Subcutaneous abdominal adipose tissue (tissue), 5 donors: ENCODE data around the gene SLC24A4.
"Not testable (repeated sequence)": the region's sequence is repeated elsewhere in the genome, so short reads cannot be mapped to it uniquely, and the experiment has no call there.

Experiments
- H3K27ac ChIP-seq: one replicate; pipeline ENCODE4 v1.7.0; 2013; ENCODE audit warnings: low read depth, mild to moderate bottlenecking, inconsistent platforms, low read length, moderate library complexity
- H3K27me3 ChIP-seq, 5 donors: one replicate each; pipeline ENCODE4 v1.7.0; 2013; ENCODE audit warnings: low read length in 5 of 5, inconsistent platforms in 1 of 5; ENCODE audit not compliant: control insufficient read depth in 5 of 5, insufficient read depth in 4 of 5
- H3K36me3 ChIP-seq, 5 donors: one replicate each; pipeline ENCODE4 v1.7.0; 2013; ENCODE audit warnings: low read length in 5 of 5; ENCODE audit not compliant: control insufficient read depth in 5 of 5, insufficient read depth in 5 of 5
- H3K4me1 ChIP-seq, 5 donors: one replicate each; pipeline ENCODE4 v1.7.0; 2013; ENCODE audit warnings: low read length in 5 of 5, mild to moderate bottlenecking in 3 of 5, moderate library complexity in 1 of 5; ENCODE audit not compliant: control insufficient read depth in 5 of 5, insufficient read depth in 5 of 5
- H3K4me3 ChIP-seq, 5 donors: one replicate each; pipeline ENCODE4 v1.7.0; 2013; ENCODE audit warnings: low read length in 5 of 5, low read depth in 1 of 5
- H3K9ac ChIP-seq, 5 donors: one replicate each; pipeline ENCODE4 v1.7.0; 2013; ENCODE audit warnings: low read length in 5 of 5, mild to moderate bottlenecking in 4 of 5, moderate library complexity in 3 of 5
- H3K9me3 ChIP-seq, 5 donors: one replicate each; pipeline ENCODE4 v1.7.0; 2013; ENCODE audit warnings: low read length in 5 of 5; ENCODE audit not compliant: control insufficient read depth in 5 of 5
- donor health status: healthy.
- donor health status: healthy.
- donor health status: healthy.
- donor health status: healthy.
- donor health status: healthy.

SLC24A4 gene

GRCh38 chr14:92397150-92397952 is 74.4 kb downstream of the SLC24A4 start:
- Histone ChIP-seq H3K4me1 (peaks cover 0 to 18% (median 14%) of the 10 kb centered on the region in 5 donors), H3K9me3 (peaks cover 0 to 5% (median 0%) of the 10 kb centered on the region in 5 donors), H3K27ac (no peak overlapping the region), H3K27me3 (peaks cover 0 to 3% (median 0%) of the 10 kb centered on the region in 5 donors), H3K4me3 (no peak overlapping the region), H3K9ac (no peak overlapping the region), H3K36me3 (no peaks in the 10 kb centered on the region)

- Histone ChIP-seq H3K27me3 (no peaks in the 10 kb centered on the region), H3K9me3 (peaks cover 0 to 5% (median 2%) of the 10 kb centered on the region in 5 donors), H3K9ac (no peak overlapping the region), H3K4me1 (peaks cover 0 to 18% (median 14%) of the 10 kb centered on the region in 5 donors), H3K27ac (no peak overlapping the region), H3K36me3 (no peaks in the 10 kb centered on the region), H3K4me3 (no peak overlapping the region)
Observed at GRCh38 chr14:92397953-92398564, 75.1 kb downstream of the SLC24A4 start.

DNA sequence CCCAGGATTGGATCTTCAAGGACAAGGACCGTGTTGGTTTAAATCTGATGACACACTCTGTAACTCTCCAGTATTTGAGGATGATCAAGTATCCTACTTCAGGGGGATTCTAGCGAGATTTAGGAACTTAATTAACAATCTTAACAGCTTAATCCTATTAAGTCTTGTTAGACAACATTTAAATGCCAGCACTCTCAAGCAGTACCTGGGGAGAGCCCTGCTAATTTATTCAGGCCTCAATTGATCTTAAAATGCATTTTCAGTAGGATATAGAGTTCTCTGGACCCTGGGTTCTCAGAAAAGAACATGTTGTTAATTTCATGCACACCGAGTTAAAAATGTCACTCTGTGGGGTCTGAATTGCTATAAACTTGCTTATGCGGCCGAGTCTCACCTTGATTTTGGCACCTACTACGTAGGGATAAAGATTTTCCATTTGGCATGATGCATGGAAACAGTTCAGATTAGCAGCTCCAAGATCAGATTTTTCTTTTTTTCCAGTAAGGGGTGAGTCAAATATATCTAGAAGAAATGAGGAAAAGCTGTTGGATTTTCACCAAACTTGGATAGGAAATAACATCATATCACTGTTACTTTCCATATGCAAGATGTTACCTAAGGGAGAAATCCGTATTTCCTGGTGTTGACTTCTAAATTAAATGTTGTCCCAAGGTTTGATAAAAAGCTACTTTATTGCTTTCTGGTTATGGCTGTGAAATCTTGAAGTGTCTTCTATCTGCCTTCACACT is 76.1 kb downstream of the SLC24A4 start:
- Histone ChIP-seq H3K4me3 (no peak overlapping the region), H3K27me3 (no peaks in the 10 kb centered on the region), H3K9me3 (peaks cover 0 to 5% (median 2%) of the 10 kb centered on the region in 5 donors), H3K9ac (no peak overlapping the region), H3K27ac (no peak overlapping the region), H3K36me3 (no peaks in the 10 kb centered on the region), H3K4me1 (peaks cover 0 to 18% (median 14%) of the 10 kb centered on the region in 5 donors)

- Histone ChIP-seq H3K4me3 (no peak overlapping the region), H3K9ac (no peak overlapping the region), H3K9me3 (peaks cover 0 to 5% (median 2%) of the 10 kb centered on the region in 5 donors), H3K27me3 (no peaks in the 10 kb centered on the region), H3K4me1 (peaks cover 0 to 18% (median 14%) of the 10 kb centered on the region in 5 donors), H3K27ac (no peak overlapping the region), H3K36me3 (no peaks in the 10 kb centered on the region)
Observed at GRCh38 chr14:92400579-92401444, 77.8 kb downstream of the SLC24A4 start.

- Histone ChIP-seq H3K4me3 (no peak overlapping the region), H3K27ac (no peak overlapping the region), H3K9me3 (peaks cover 0 to 5% (median 2%) of the 10 kb centered on the region in 5 donors), H3K27me3 (no peaks in the 10 kb centered on the region), H3K9ac (no peak overlapping the region), H3K4me1 (peaks cover 0 to 18% (median 14%) of the 10 kb centered on the region in 5 donors), H3K36me3 (no peaks in the 10 kb centered on the region)
Observed at GRCh38 chr14:92401561-92401960, 78.6 kb downstream of the SLC24A4 start.

GRCh38 chr14:92402500-92402899 is 79.5 kb downstream of the SLC24A4 start:
- not testable (repeated sequence) for H3K9me3 ChIP-seq, H3K9ac ChIP-seq, H3K27ac ChIP-seq, H3K36me3 ChIP-seq, H3K27me3 ChIP-seq, H3K4me3 ChIP-seq
- H3K4me1 ChIP-seq, result peaks cover 0 to 15% (median 7%) of the 10 kb centered on the region in 5 donors

- Histone ChIP-seq H3K27me3 (no peaks in the 10 kb centered on the region), H3K27ac (no peak overlapping the region), H3K9me3 (peaks cover 0 to 6% (median 0%) of the 10 kb centered on the region in 5 donors), H3K4me3 (no peak overlapping the region), H3K9ac (no peak overlapping the region), H3K4me1 (peaks cover 2 to 17% (median 12%) of the 10 kb centered on the region in 5 donors), H3K36me3 (no peaks in the 10 kb centered on the region)
Observed at GRCh38 chr14:92404018-92404417, 81.1 kb downstream of the SLC24A4 start.

DNA sequence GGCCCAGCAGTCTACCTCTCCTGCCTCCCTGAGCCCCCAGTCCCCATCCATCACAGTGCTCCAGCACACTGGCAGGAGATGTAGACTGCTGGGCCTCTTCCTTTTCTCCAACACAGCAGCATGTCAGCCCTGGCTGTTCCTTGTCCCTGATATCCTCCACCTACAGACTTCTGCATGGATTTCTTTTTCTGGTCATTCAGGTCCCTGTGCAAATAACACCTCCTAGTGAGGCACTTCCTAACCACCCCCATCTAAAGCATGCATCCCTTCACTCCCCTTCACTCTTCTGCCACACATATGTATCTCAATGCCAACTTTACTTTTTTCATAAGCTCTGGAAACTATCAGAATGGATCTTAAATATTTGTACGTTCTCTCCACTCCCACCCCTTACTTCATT is 81.5 kb downstream of the SLC24A4 start:
- Histone ChIP-seq H3K9ac (no peak overlapping the region), H3K36me3 (no peaks in the 10 kb centered on the region), H3K4me1 (peaks cover 4 to 20% (median 16%) of the 10 kb centered on the region in 5 donors), H3K4me3 (no peak overlapping the region), H3K27me3 (no peaks in the 10 kb centered on the region), H3K27ac (no peak overlapping the region), H3K9me3 (peaks cover 0 to 6% (median 0%) of the 10 kb centered on the region in 5 donors)

GRCh38 chr14:92404938-92405337 is 82.0 kb downstream of the SLC24A4 start:
- H3K4me3 ChIP-seq, result no peak overlapping the region
- H3K4me1 ChIP-seq, result peaks cover 4 to 20% (median 16%) of the 10 kb centered on the region in 5 donors
- H3K9ac ChIP-seq, result no peak overlapping the region
- H3K27ac ChIP-seq, result no peak overlapping the region
- no peaks in the 10 kb centered on the region for H3K36me3 ChIP-seq
- H3K9me3 ChIP-seq, result peaks cover 0 to 6% (median 0%) of the 10 kb centered on the region in 5 donors
- no peaks in the 10 kb centered on the region for H3K27me3 ChIP-seq
